NCI-H524 treated with DMSO at 0.1 percent for 48 hours (cell line): ENCODE results near the gene KRTAP17-1.
"Not testable (repeated sequence)": the region's sequence is repeated elsewhere in the genome, so short reads cannot be mapped to it uniquely, and the experiment has no call there.

ENCODE experiments used
- DNase-seq: peaks from one replicate; lab custom pipeline; 2025; lab: John Stamatoyannopoulos, UW

KRTAP17-1 gene, protein sequence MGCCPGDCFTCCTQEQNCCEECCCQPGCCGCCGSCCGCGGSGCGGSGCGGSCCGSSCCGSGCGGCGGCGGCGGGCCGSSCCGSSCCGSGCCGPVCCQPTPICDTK

DNA sequence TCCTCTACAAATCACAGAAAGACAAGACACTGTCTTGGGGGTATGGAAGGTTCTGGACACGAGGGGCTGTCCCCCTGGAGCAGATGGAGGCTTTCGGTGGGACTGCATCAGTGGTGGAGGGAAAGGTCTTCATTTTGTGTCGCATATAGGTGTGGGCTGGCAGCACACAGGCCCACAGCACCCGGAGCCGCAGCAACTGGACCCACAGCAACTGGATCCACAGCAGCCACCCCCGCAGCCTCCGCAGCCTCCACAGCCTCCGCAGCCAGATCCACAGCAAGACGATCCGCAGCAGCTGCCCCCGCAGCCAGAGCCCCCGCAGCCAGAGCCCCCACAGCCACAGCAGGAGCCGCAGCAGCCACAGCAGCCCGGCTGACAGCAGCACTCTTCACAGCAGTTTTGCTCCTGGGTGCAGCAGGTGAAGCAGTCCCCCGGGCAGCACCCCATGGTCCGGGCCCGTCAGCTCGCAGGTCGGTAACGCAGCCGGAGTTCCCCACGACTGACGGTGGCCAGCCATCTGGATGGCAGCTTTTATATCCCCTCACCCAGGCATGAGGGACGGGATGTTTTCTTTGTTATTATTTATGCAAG is at the start of gene KRTAP17-1:
Gene KRTAP17-1 (minus strand): TSS at position 507 of the 591 bp plus-strand sequence. CDS start 60 bp downstream, at position 447.
- no peak for DNase-seq

DNA sequence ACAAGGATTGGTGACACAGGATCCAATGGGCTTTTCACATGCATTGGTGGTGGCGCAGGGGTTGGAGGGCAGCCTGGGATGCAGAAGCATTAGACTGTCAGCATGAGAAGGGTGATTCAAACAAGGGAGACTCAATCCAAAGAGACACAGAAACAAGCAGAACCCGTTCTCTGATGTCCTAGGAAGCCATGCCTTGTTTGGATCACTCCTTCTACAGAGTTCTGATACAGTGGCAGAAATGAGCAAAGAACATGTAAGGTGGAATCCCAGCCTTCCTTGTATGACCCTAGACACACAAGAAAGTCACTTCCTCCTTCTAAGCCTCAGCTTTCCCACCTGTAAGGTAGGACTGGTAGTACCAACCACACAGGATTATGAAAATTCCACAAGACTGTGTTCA is 48.4 kb upstream of the KRTAP17-1 start:
- no peak for DNase-seq

DNA sequence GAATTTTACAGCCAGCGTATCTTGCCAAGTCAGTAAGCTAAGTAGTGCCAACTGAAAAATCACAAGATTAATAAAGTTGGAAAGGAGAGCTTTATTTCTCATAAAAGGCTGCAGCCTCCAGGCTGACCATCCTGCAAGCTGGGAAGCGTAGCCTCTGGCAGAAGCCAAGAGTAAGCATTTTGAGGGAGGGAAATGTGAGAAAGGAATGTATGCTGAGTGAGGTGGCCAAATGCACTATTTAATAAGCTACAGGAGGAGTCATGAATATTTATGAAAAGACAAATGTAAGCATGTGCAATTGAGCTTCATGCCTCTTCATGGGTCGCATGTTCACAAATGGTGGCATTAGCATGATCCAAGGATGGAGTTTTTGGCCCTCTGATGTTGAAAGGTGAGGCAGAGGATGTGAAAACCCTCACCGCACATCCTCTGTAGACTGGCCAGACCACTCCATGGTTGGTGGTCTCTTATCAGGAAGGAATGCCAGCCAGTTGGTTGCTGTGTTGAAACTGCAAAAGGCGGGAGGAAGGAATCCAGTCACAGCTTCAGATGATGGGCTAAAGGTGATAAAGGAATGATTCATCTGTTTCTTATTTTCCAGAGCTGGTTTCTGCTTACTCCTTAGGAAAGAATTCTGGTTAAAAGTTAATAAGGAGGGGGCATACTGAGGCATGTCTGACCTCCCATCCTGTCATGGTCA is 44.9 kb upstream of the KRTAP17-1 start:
- no peak for DNase-seq

DNA sequence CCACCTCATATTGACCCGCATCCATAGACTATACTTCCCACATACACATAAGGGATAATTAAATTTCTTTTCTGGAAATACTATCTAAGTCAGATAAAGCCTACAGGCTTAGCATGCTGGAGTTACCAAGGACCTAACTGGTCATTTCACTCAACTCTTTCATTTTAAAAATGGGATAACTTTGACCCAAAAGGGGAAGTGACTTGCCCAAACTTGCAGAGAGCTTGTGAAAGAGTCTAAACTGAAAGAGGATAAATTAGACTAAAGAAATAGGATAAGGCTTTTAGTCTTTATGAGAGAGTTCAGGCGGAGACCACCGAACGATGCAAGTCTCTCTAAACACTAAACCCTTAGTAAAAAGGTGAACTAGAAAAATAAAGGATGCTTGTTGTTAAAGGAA is 39.0 kb upstream of the KRTAP17-1 start:
- no peak for DNase-seq

DNA sequence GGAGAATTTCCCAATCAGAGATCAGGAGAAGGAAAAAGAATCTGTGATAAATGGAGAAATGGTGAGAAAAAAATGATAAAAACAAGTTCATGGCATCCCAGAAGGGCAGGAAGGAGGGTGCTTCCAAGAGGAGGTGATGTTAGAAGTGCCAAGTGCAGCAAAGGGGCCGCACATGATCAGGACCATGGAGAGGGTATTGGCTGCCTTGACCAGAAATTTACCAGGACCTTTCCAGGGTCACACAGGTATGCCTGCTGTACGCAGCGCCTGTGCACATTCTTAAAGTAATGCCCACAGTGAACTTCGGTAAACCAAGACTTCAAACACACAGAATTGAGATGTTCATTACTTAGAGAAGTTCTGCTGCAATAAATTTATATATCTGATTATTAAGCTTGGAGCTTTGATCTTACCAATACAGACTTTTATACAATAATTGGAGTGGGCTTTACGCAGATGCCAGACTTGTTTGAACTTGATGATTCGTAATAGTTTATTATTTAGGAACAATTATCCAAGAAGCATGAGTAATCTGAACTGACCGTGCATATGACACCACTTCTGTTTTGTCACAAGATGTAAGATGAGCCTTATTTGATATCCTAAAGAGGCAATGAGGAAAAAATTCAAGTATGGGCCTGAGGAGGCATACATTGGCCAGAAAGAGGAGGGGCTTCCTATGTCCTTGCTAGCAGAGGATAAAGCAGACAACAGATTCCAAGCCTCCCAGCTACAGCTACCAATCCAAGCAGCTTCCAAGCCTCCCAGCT is 37.3 kb upstream of the KRTAP17-1 start:
- no peak for DNase-seq

DNA sequence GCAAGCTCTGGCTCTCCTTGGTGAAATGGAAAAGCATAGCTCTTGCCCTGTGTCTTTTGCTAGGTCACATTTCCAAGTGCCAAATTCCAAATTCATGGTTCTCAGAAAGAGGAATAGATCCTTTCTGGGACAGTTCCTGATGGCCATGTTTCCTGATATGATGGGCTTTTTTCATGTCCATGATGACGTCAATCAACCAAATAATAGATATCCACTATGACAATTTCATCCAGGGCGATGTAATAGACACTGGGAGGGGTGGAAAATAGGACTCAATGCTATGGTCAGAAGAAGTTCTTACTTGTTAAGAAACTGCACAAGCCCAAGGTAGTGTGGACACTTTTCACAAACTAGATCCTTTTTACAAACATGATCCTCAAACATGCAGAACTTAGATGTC is 35.7 kb upstream of the KRTAP17-1 start:
- DNase-seq, result no peak

DNA sequence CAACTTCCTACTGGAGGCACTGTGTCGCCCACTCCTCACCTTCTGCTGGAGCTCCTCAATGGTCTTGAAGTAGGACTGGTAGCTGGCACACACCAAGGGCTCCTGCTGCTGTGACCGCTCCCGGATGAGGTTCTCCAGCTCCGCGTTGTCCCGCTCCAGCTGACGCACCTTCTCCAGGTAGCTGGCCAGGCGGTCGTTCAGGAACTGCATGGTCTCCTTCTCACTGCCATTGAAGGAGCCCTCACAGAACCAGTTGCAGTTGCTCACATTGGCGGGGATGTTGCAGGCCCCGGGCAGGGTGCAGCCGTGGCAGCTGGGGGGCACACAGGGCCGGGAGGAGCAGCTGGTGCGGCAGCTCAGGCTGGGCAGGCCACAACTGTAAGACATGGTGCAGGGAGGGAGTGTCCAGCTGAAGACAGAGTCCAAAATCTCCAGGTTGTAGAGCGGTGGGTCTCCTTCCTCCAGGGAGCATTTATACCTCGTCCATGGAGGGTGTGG is 34.9 kb upstream of the KRTAP17-1 start, which contains the start of gene KRT33A:
Gene KRT33A (minus strand): TSS at position 448 of the 498 bp plus-strand sequence. CDS start 61 bp downstream, at position 387.
- not testable (repeated sequence) for DNase-seq

DNA sequence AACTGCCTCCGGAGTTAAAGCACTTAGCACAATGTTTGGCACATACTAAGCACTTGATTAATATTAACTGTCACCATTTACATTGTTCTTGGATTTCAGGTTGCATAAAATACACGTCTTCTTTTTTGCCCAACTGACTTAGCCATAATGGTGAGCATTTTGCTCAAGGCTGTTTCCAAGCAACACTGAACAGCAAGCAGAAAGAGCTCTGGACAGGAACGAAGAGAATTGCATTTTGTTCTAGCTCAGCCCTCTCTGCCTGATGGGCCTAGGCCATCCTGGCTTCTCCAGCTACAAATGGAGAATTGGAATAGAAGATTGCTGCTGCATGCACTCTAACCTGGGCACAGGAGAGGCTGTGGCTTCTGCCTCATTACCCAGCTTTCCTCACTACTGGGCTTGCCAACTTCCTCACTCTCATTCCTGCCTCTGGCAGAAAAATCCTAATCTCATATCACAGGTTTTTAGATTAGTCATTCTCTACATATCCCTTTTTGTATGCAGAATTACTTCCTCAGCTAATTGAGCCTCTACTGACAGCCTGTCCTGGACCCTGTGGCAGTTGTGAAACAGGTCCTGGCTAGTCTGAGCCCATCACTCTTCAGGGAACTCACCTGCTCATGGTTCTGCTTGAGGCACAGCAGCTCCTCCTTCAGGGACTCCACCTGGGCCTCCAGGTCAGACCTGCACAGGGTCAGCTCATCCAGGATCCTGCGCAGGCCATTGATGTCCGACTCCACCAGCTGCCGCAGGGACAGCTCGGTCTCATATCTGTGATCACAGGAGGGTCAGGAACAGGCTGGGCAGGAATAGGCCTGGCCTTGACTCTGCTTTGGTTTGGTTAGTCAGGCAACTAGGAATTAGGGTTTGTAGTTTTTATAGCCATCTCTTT is 32.6 kb upstream of the KRTAP17-1 start:
- DNase-seq, result no peak

DNA sequence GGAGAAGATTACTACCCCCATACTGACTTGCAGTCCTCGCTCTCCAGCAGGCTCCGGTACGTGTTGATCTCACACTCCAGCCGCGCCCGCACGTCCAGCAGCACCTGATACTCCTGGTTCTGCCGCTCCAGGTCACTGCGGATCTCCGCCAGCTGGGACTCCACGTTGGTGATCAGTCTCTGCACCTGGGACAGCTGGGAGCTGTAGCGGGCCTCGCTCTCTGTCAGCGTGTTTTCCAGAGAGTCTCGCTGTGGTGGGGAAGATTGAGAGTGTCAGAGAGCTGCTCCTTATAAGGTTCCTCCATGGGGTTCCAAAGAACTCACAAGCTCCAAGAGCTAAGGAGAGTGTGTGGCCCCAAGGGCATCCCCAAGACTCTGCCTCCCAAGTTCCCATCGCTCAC is 30.9 kb upstream of the KRTAP17-1 start:
- DNase-seq, result not testable (repeated sequence)

DNA sequence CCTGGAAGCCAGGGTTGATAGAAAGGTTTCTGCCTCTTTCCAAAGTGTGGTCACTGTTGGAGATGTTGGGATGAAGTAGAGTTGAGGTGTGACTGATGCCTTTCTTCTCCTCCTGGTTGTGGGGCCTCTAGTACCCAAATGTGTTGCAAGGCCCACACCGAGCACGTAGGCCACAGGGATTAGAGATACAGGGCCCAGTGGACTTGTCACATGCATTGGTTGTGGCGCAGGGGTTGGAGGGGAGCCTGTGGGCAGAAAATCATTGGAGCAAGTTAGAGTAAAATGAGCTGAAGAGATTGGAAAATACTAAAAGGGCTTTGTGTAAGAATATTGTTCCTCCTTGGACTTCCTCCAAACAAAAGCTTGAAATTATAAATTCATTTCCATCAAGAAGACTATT is 30.5 kb upstream of the KRTAP17-1 start:
- no peak for DNase-seq

DNA sequence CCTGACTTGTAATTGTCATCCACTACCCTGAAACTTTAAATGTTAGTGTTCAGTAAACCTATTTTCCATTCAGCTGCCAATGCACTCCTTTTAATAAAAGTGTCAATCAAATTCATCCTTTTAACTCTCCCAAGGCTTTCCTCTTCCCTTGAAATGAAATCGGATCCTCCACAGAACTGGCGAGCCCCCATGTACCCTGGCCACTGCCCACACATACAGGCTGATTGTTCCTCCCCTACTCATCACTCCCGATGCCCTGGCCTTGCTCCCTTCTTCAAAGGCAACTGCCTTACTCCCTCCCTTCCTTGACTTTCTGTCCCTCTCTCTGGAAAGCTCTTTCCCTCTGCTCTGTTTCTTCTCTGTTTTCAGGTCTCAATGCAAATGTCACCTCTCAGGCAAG is 27.5 kb upstream of the KRTAP17-1 start:
- no peak for DNase-seq

DNA sequence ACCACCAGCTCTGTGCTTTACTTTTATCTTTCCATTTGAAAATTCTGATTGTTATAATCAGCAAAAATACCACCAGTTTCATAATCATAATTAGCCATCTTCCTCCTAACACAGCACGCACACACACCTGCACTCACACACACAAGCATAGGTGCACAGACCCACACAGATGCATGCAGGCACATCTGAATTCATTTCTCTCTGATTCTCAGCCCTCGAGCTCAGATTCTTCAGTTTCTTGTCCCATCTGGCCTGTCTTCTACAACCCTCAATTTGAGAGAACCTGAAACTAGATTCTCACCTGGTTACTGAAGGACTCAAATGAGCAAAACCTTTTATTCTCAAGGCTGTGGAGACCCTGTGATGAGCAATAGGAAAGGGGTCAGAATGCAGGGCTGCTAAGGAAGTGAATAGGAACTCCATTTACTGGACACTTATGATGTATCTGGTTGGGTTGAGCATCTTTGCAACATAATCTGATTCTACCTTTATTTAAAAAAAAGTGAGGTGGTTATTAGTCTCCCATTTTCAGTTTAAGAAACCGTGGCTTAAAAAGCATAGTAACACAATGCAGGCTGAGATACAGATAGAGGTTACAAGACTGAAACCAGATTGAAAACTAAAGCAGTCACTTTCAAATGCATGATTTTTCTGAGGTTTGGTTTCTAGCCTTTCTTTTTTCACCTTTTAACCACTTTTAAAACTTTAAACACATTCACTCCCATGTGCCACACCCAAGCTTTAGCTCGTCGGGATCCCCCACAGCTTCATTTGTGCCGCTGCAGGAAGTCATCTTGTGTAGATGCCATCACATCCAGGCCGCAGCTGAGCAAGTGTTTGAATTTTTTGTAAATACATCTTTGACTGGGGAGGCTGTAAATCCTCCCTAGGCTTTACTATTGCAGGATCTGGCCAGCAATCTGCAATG is 25.7 kb upstream of the KRTAP17-1 start:
- DNase-seq, result no peak

DNA sequence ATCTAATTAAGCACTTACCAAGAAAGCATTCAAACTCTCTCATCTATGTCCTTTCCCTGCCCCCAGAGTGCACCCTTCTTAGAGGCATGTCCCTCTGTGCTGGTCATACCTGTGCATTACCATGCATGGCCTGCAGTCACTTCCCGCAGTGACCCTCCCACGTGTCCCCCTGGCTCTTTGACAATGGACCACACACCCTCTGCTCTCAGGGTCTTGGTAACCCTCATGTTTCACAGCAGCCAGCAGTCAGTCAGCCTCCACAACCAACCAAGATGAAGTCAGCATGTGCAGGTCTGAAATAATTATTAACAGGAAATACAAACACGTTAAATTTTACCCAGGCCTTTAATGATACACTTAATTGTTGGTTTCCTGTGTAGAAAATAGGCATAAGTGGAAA is 25.0 kb upstream of the KRTAP17-1 start:
- DNase-seq, result no peak

DNA sequence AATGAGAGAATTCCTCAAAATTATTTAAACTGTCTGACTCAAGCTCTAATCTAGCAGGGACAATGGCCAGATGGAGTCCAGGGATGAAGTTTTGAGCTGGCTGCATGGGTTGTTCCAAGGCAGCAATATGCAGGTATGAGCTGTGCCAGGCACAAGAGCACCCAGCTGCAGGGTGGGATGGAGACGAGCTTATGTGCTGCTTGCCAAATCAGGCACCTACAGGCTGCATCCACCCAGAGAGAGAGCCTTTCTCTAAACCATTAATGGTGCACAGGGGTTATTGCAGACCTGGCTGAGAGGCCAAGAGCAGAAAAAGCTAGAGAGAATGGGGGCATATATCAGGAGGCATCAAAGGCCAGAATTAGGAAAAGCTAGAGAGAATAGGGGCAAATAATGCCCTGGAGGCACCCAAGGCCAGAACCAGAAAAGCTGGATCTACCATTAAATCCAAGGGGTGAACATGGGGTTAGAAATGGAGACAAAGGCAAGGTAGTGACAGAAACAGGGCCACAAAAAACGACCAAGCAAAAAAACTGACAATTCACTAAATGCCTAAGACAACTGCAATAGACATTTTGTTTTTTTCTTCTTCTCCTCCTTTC is 24.2 kb upstream of the KRTAP17-1 start:
- no peak for DNase-seq

DNA sequence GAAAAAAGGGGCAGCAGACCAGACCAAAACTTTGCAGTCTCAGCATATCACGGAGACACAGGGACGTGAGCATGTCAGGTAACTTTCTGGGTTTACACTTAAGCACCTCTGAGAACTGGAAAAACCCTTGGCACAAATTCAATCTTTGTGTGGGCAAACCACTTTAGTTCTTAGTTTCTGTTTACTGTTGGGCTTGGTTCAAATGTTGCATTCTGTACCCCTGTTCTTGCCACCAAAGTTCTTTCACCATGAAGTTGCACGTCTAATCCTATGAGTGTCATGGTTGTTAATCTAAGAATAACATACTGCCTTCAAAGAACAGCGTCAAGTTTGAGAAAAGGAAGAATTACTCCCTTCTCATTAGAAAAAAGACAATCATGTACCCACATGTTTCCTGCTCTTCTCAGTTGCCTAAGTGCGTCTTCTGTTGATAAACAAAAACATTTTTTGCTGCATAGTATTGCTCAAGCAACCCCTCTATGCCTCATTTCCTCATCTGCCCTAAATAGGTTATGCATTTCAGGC is 23.5 kb upstream of the KRTAP17-1 start:
- DNase-seq, result no peak

DNA sequence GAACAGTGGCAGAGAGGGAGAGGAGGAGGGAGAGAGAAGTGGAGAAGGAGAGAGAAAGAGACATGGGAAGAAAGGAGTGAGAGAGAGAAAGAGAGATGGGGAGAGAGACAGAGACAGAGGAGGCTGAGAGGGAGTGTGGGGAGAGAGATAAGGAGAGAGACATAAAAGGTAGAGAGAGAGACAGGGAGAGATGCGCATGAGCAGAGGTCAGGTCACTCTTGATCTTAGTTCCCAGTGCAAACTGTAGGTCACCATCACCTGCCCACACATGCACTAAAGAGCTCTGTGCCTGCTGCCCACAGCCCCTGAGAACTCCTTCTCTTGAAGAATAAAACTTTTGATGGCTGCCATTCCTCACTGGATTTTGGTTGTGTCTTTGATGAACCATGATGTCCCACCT is 20.2 kb upstream of the KRTAP17-1 start:
- no peak for DNase-seq

DNA sequence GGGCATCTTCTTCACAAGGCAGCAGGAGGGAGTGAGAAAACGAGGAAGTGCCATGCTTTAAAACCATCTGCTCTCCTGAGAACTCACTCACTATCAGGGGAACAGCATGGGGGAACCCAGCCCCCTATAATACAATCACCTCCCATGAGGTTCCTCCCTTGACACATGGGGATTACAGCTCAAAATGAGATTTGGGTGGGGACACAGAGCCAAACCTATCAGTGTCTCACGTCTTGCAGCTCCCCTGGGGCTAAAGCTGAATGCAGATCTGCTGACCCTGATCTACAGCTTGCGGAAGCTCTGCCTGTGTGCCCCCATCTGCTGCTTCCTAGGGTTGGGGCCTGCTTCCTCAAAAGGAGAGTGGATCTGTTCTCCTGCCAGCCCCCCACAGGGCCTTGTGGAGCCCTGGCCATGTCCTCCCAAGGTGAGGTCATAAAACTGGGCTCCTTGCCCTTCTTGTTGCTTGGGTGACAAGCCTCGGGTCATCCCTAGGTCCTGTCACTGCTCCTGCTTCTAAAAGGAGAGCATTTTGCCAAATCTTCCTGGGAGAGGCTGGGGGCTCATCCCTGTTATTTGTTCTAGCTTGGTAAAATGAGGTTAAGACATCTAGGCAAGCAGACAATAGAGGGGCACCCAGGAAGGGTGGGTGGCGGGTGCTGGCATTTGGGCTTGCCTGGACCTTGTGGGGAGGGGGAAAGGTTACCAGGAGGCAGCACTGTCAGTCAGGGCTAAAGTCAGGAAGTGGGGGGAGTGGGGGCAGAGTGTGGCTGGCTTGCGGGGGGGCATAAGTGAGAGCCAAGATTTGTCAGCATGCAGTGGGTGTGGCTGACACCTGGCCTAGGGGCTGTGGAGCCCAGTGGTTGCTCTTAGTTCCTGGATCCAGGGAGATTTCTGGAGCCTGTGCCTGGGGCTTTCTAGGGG is 19.1 kb upstream of the KRTAP17-1 start:
- DNase-seq, result no peak

DNA sequence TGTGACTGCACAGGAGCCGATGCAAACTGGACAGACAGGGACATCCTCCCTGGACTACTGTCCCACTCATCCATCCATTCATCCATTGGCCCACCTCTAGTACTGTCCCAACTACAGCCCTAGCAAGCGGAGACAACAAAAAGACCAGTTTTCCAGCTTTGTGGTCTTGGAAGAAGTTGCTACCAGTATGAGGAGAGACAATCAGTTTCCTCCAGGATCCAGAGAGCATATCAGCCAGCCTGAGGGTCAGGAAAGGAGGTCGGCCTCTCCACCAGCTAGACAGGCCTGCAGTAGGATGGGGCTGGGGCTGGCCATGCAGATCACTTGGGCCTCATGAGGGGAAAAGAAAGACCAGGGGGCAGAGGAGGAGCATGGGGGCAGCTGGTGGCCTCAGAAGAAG is 18.3 kb upstream of the KRTAP17-1 start:
- DNase-seq, result no peak

DNA sequence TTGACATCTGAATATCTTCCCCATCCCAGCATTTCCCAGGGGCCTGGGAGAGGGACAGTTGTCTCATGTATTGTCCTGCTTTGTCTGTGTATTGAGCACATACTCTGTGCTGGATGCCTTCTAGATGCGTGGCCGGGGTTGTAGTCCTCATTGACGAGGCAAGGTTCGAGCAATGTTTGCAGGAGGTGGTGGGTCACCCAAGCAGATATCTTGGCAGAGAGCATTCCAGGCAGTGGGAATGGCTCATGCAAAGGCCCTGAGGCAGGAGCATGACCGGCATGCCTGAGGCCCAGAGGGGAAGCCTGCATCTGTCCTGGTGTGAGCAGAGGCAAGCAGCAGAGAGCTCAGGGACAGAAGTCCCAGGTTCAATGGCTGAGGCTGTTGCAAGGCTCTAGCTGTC is 17.6 kb upstream of the KRTAP17-1 start:
- DNase-seq, result no peak
